SK-N-SH (cell line): ENCODE data around the gene KLF3. TPM values are rescaled to one million over a fixed set of nuclear protein-coding genes. Genes with fewer than 3 reads are reported as not detected.

Experiments
- CTCF ChIA-PET: fragments of 300-600, 350-600 bp; formaldehyde crosslinking; extraction: SDS; loops from one replicate; lab custom pipeline; 2021; lab: Yijun Ruan, JAX
- POLR2A ChIA-PET: fragments of 350-600 bp; sonication (Branson Sonifier 250); formaldehyde crosslinking; extraction: SDS; loops from one replicate; lab custom pipeline; 2020; ENCODE audit warnings: antibody characterized with exemption, inconsistent platforms; lab: Yijun Ruan, JAX
- DNase-seq: peaks from one replicate; pipeline ENCODE4 v3.0.0; 2012
- H2AFZ ChIP-seq: fragments of 200-600 bp; sonication (generic); 2 replicates; pipeline ENCODE4 v1.8.1; 2016; ENCODE audit warnings: antibody characterized with exemption, mild to moderate bottlenecking, low read depth
- H3F3A ChIP-seq: fragments of 200-600 bp; sonication (generic); replicated peaks from 2 replicates; pipeline ENCODE3; 2016; ENCODE audit warnings: antibody characterized with exemption, mild to moderate bottlenecking; ENCODE audit not compliant: insufficient read depth
- H3K27ac ChIP-seq, 2 experiments: fragments of 200-500 bp in 1 of 2; fragments of 200-600 bp in 1 of 2; sonication (Bioruptor generic) in 1 of 2; sonication (generic), shearing (Covaris generic) in 1 of 2; 2 replicates each; pipeline versions ENCODE4 v1.5.1 to v1.6.1; 2014 to 2016; ENCODE audit warnings: low read depth in 2 of 2, inconsistent platforms in 1 of 2, low read length in 1 of 2, mild to moderate bottlenecking in 1 of 2, mixed read lengths in 1 of 2
- H3K27me3 ChIP-seq: fragments of 200-600 bp; sonication (generic), shearing (Covaris generic); 2 replicates; pipeline ENCODE4 v1.6.1; 2016; ENCODE audit warnings: mixed run types; ENCODE audit not compliant: insufficient read depth
- H3K36me3 ChIP-seq, 2 experiments: fragments of 200-500 bp in 1 of 2; fragments of 200-600 bp in 1 of 2; sonication (Bioruptor generic) in 1 of 2; sonication (generic) in 1 of 2; replicated peaks in 1 of 2; 2 replicates each; pipeline versions ENCODE3 to v1.5.1; 2014 to 2016; ENCODE audit warnings: low read length in 1 of 2, mild to moderate bottlenecking in 1 of 2; ENCODE audit not compliant: insufficient read depth in 2 of 2, control insufficient read depth in 1 of 2
- H3K4me1 ChIP-seq, 2 experiments: fragments of 200-500 bp in 1 of 2; fragments of 200-600 bp in 1 of 2; sonication (Bioruptor generic) in 1 of 2; sonication (generic), shearing (Covaris generic) in 1 of 2; 2 replicates each; pipeline versions ENCODE4 v1.5.1 to v1.6.1; 2014 to 2016; ENCODE audit warnings: low read depth in 1 of 2, low read length in 1 of 2, mixed run types in 1 of 2; ENCODE audit not compliant: insufficient read depth in 2 of 2, control insufficient read depth in 1 of 2
- H3K4me2 ChIP-seq: fragments of 200-600 bp; sonication (generic), shearing (Covaris generic); 2 replicates; pipeline ENCODE4 v1.6.1; 2017; ENCODE audit warnings: mixed run types
- H3K4me3 ChIP-seq, 2 experiments: fragments of 200-500 bp in 1 of 2; fragments of 200-600 bp in 1 of 2; sonication (Bioruptor generic) in 1 of 2; sonication (generic), shearing (Covaris generic) in 1 of 2; 2 replicates each; pipeline versions ENCODE4 v1.5.1 to v1.8.1; 2014 to 2016; ENCODE audit warnings: low read depth in 2 of 2, inconsistent platforms in 1 of 2, low read length in 1 of 2, mild to moderate bottlenecking in 1 of 2, mixed read lengths in 1 of 2, moderate library complexity in 1 of 2
- H3K79me2 ChIP-seq: fragments of 200-600 bp; sonication (generic); 2 replicates; pipeline ENCODE4 v1.8.1; 2017; ENCODE audit warnings: mild to moderate bottlenecking; ENCODE audit not compliant: insufficient read depth
- H3K9ac ChIP-seq: fragments of 200-600 bp; sonication (generic); 2 replicates; pipeline ENCODE4 v1.6.1; 2017; ENCODE audit warnings: mixed run types
- H3K9me2 ChIP-seq: fragments of 200-600 bp; sonication (generic); 2 replicates; pipeline ENCODE4 v1.6.1; 2017; ENCODE audit warnings: mixed run types
- H3K9me3 ChIP-seq: fragments of 200-600 bp; sonication (generic); 2 replicates; pipeline ENCODE4 v1.6.1; 2017; ENCODE audit warnings: mixed run types, mild to moderate bottlenecking, moderate library complexity
- H4K20me1 ChIP-seq: fragments of 200-600 bp; sonication (generic); 2 replicates; pipeline ENCODE4 v1.6.1; 2017; ENCODE audit warnings: mild to moderate bottlenecking, mixed run types; ENCODE audit not compliant: insufficient read depth
- CHD2 ChIP-seq: fragments of 150-350 bp; IDR thresholded peaks from 2 replicates; pipeline ENCODE4 v1.6.1; 2018; ENCODE audit warnings: low read length; ENCODE audit not compliant: partially characterized antibody
- EP300 ChIP-seq, 2 experiments: IDR thresholded peaks; 2 replicates each; pipeline versions ENCODE4 v1.4.0 to v1.6.1; 2012; ENCODE audit warnings: borderline replicate concordance in 1 of 2, low read depth in 1 of 2, low read length in 1 of 2
- EZH2phosphoT487 ChIP-seq: fragments of 200-600 bp; sonication (generic); IDR thresholded peaks from 2 replicates; pipeline ENCODE4 v1.6.1; 2017; ENCODE audit warnings: low read depth, mixed run types, mild to moderate bottlenecking, antibody characterized with exemption, moderate library complexity, borderline replicate concordance
- FOXM1 ChIP-seq: IDR thresholded peaks from 2 replicates; pipeline ENCODE4 v1.4.0; 2012; ENCODE audit warnings: low read depth, mild to moderate bottlenecking
- GATA2 ChIP-seq: sonication (generic); formaldehyde crosslinking; IDR thresholded peaks from 2 replicates; pipeline ENCODE4 v1.5.0; 2020; ENCODE audit warnings: mild to moderate bottlenecking, missing genetic modification reagents
- MXI1 ChIP-seq: IDR thresholded peaks from 2 replicates; pipeline ENCODE4 v1.6.1; 2012; ENCODE audit warnings: mild to moderate bottlenecking, low read depth, low read length, improper control_type of control experiment
- NFIC ChIP-seq: IDR thresholded peaks from 2 replicates; pipeline ENCODE4 v1.4.0; 2012; ENCODE audit warnings: borderline replicate concordance
- NRF1 ChIP-seq: IDR thresholded peaks from 2 replicates; pipeline ENCODE4 v1.6.1; 2012; ENCODE audit warnings: low read depth, mild to moderate bottlenecking, low read length
- POLR2AphosphoS5 ChIP-seq: IDR thresholded peaks from 2 replicates; pipeline ENCODE4 v1.6.1; 2012; ENCODE audit warnings: low read depth, low read length
- SIN3A ChIP-seq: IDR thresholded peaks from 2 replicates; pipeline ENCODE4 v1.6.1; 2012; ENCODE audit warnings: low read depth, mild to moderate bottlenecking, low read length, moderate library complexity, borderline replicate concordance
- SMC3 ChIP-seq: IDR thresholded peaks from 2 replicates; pipeline ENCODE4 v1.6.1; 2012; ENCODE audit warnings: low read depth, low read length, improper control_type of control experiment
- TAF1 ChIP-seq: IDR thresholded peaks from 2 replicates; pipeline ENCODE4 v1.6.1; 2012; ENCODE audit warnings: low read depth, mild to moderate bottlenecking, low read length, moderate library complexity, borderline replicate concordance
- TCF12 ChIP-seq: IDR thresholded peaks from 2 replicates; pipeline ENCODE4 v1.4.0; 2012
- TEAD4 ChIP-seq: IDR thresholded peaks from 2 replicates; pipeline ENCODE4 v1.4.0; 2012; ENCODE audit warnings: mild to moderate bottlenecking, borderline replicate concordance; ENCODE audit not compliant: insufficient read depth
- WGBS: methylation state at CpG from one replicate; pipeline ENCODE4 v1.1.6; 2017; ENCODE audit warnings: low lambda C conversion rate; 5-methylcytosine and 5-hydroxymethylcytosine counted together
- polyA plus RNA-seq, 3 experiments: library from polyadenylated mRNA; depleted of rRNA; stranded (reverse); fragments of >200 nt; gene quantifications; 2 replicates each; pipeline ENCODE4 v1.2.3, GENCODE V29; 2012
- TF ChIP-seq, protein P1 (sequence below): IDR thresholded peaks from 2 replicates; pipeline ENCODE4 v1.4.0; 2012; ENCODE audit warnings: low read depth, borderline replicate concordance
- TF ChIP-seq, protein P2 (sequence below): IDR thresholded peaks from 2 replicates; pipeline ENCODE4 v1.4.0; 2012; ENCODE audit warnings: low read depth
- TF ChIP-seq, protein P3 (sequence below): fragments of 150-350 bp; IDR thresholded peaks from 2 replicates; pipeline ENCODE4 v1.6.1; 2017; ENCODE audit warnings: antibody characterized with exemption, low read length, low read depth, borderline replicate concordance
- TF ChIP-seq, protein P4 (sequence below): fragments of 200-600 bp; sonication (generic); IDR thresholded peaks from 2 replicates; pipeline ENCODE4 v1.6.1; 2017; ENCODE audit warnings: antibody characterized with exemption, mild to moderate bottlenecking, moderate library complexity
- TF ChIP-seq, protein P5 (sequence below): fragments of 150-350 bp; IDR thresholded peaks from 2 replicates; pipeline ENCODE4 v1.6.1; 2016; ENCODE audit warnings: mild to moderate bottlenecking, low read depth, low read length

The KLF3 gene
- polyA plus RNA-seq, 1 of the 3 experiments (the other 2 are of a cell fraction): 8.2 TPM

DNA sequence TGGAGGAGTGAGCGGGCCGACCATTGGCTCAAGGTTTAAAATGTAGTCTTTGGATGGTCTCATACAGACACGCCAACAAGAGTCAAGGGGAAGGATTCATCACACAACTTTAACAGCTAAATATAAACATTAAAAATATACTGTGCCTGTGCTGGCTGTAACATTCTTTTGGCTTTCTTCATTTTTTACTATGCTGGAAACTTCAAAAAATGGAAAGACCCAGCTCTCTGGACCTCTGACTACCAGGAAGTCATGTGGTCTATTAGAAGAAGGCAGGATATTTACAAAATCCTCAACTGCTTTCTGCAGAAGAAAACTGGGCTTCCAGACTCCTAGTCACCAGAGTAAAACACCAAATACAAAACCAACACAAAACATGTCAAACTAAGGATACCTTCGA is 49.8 kb upstream of the KLF3 start:
- H3K4me1 ChIP-seq: peaks cover 0 to 8% of the 10 kb centered on the region in 2 experiments; a peak in 1 of 4 replicates
- H3K27me3 ChIP-seq: no peaks in the 10 kb centered on the region
- H3K9me3 ChIP-seq: no peaks in the 10 kb centered on the region
- ChIA-PET POLR2A (no interaction called here), CTCF (interaction anchor here (0.9 kb wide), 1 partner anchor 61 kb away, joined by 4 read pairs; no protein-coding TSS in a partner anchor)
- no peak overlapping the region for H3K4me2 ChIP-seq
- H4K20me1 ChIP-seq: no peaks in the 10 kb centered on the region
- H3K9me2 ChIP-seq: no peaks in the 10 kb centered on the region
- no peak for DNase-seq
- H3K79me2 ChIP-seq: no peaks in the 10 kb centered on the region
- H3F3A ChIP-seq: no peaks in the 10 kb centered on the region
- no peak overlapping the region for H3K9ac ChIP-seq
- H3K27ac ChIP-seq: no peak overlapping the region
- 56% methylated on average over 4 of the region's 4 CpGs for WGBS
- no peaks in the 10 kb centered on the region for H3K36me3 ChIP-seq
- TF ChIP-seq TCF12 (no peak), EZH2phosphoT487 (no peak), NFIC (no peak), FOXM1 (no peak), MXI1 (no peak)
- TF ChIP-seq, protein P1, sequence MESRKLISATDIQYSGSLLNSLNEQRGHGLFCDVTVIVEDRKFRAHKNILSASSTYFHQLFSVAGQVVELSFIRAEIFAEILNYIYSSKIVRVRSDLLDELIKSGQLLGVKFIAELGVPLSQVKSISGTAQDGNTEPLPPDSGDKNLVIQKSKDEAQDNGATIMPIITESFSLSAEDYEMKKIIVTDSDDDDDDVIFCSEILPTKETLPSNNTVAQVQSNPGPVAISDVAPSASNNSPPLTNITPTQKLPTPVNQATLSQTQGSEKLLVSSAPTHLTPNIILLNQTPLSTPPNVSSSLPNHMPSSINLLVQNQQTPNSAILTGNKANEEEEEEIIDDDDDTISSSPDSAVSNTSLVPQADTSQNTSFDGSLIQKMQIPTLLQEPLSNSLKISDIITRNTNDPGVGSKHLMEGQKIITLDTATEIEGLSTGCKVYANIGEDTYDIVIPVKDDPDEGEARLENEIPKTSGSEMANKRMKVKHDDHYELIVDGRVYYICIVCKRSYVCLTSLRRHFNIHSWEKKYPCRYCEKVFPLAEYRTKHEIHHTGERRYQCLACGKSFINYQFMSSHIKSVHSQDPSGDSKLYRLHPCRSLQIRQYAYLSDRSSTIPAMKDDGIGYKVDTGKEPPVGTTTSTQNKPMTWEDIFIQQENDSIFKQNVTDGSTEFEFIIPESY: no peak
- TF ChIP-seq, protein P2, sequence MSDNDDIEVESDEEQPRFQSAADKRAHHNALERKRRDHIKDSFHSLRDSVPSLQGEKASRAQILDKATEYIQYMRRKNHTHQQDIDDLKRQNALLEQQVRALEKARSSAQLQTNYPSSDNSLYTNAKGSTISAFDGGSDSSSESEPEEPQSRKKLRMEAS: no peak
- TF ChIP-seq, protein P3, sequence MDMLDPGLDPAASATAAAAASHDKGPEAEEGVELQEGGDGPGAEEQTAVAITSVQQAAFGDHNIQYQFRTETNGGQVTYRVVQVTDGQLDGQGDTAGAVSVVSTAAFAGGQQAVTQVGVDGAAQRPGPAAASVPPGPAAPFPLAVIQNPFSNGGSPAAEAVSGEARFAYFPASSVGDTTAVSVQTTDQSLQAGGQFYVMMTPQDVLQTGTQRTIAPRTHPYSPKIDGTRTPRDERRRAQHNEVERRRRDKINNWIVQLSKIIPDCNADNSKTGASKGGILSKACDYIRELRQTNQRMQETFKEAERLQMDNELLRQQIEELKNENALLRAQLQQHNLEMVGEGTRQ: no peak
- TF ChIP-seq, all 33 proteins: peak for 0
- Histone ChIP-seq H2AFZ (no peak overlapping the region), H3K4me3 (no peak overlapping the region)

DNA sequence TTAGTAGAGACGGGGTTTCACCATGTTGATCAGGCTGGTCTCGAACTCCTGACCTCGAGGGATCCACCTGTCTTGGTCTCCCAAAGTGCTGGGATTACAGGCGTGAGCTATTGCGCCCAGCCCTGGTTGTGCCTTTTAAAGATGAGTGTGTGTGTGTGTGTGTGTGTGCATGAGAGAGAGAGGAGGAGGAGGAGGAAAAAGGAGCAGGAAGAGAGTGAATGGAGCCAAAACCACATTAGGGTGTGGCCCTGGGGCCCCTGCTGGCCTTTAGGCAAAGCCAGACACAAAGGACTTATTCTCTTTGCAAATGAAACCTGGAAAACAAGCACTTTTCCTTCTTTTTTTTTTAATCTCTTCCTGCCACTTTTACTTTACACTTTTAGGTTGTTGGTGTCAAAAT is 48.2 kb upstream of the KLF3 start:
- no peak overlapping the region for H3K9ac ChIP-seq

More for the DNA sequence above, 48.2 kb upstream of the KLF3 start:
- Histone ChIP-seq H3F3A (no peaks in the 10 kb centered on the region), H3K9me3 (no peaks in the 10 kb centered on the region), H3K79me2 (no peaks in the 10 kb centered on the region), H2AFZ (no peak overlapping the region), H4K20me1 (no peaks in the 10 kb centered on the region), H3K27ac (no peak overlapping the region), H3K4me1 (peaks cover 0 to 8% of the 10 kb centered on the region in 2 experiments; a peak in 1 of 4 replicates)
- POLR2A ChIA-PET: no interaction called here
- TF ChIP-seq, protein P4, sequence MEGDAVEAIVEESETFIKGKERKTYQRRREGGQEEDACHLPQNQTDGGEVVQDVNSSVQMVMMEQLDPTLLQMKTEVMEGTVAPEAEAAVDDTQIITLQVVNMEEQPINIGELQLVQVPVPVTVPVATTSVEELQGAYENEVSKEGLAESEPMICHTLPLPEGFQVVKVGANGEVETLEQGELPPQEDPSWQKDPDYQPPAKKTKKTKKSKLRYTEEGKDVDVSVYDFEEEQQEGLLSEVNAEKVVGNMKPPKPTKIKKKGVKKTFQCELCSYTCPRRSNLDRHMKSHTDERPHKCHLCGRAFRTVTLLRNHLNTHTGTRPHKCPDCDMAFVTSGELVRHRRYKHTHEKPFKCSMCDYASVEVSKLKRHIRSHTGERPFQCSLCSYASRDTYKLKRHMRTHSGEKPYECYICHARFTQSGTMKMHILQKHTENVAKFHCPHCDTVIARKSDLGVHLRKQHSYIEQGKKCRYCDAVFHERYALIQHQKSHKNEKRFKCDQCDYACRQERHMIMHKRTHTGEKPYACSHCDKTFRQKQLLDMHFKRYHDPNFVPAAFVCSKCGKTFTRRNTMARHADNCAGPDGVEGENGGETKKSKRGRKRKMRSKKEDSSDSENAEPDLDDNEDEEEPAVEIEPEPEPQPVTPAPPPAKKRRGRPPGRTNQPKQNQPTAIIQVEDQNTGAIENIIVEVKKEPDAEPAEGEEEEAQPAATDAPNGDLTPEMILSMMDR: no peak
- TF ChIP-seq GATA2: no peak
- TF ChIP-seq, protein P1: no peak
- TF ChIP-seq EP300 (IDR thresholded peaks at IDR 0.05; ENCODE audit: borderline replicate concordance in 1 of 2, low read depth in 1 of 2, low read length in 1 of 2): no peak
- TF ChIP-seq FOXM1: no peak
- TF ChIP-seq, protein P2: no peak
- no peak for TF ChIP-seq CHD2
- no peak for TF ChIP-seq SIN3A
- TF ChIP-seq POLR2AphosphoS5: no peak
- TF ChIP-seq SMC3: no peak
- no peak for TF ChIP-seq TEAD4
- TF ChIP-seq, protein P5, sequence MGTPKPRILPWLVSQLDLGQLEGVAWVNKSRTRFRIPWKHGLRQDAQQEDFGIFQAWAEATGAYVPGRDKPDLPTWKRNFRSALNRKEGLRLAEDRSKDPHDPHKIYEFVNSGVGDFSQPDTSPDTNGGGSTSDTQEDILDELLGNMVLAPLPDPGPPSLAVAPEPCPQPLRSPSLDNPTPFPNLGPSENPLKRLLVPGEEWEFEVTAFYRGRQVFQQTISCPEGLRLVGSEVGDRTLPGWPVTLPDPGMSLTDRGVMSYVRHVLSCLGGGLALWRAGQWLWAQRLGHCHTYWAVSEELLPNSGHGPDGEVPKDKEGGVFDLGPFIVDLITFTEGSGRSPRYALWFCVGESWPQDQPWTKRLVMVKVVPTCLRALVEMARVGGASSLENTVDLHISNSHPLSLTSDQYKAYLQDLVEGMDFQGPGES: no peak
- no peak for TF ChIP-seq NRF1
- TF ChIP-seq TAF1: no peak
- TF ChIP-seq, all 33 proteins: peak for 0
- no peak overlapping the region for H3K4me3 ChIP-seq
- H3K4me2 ChIP-seq: no peak overlapping the region
- no peaks in the 10 kb centered on the region for H3K27me3 ChIP-seq
- H3K36me3 ChIP-seq: no peaks in the 10 kb centered on the region
- 54% methylated on average over 5 of the region's 5 CpGs for WGBS
- CTCF ChIA-PET: no interaction called here
- no peaks in the 10 kb centered on the region for H3K9me2 ChIP-seq
- DNase-seq: no peak
